ENCODE measurements around the gene ZNF764. TPM values are rescaled to one million over a fixed set of nuclear protein-coding genes. Genes with fewer than 3 reads are reported as not detected.

ZNF764 gene
- total and polyA plus RNA-seq, 9 of the 15 experiments (the other 6 are each of a cell fraction or from before 2014, with no cell fraction given), result 0.69 to 10.1 (median 4.1) TPM

DNA sequence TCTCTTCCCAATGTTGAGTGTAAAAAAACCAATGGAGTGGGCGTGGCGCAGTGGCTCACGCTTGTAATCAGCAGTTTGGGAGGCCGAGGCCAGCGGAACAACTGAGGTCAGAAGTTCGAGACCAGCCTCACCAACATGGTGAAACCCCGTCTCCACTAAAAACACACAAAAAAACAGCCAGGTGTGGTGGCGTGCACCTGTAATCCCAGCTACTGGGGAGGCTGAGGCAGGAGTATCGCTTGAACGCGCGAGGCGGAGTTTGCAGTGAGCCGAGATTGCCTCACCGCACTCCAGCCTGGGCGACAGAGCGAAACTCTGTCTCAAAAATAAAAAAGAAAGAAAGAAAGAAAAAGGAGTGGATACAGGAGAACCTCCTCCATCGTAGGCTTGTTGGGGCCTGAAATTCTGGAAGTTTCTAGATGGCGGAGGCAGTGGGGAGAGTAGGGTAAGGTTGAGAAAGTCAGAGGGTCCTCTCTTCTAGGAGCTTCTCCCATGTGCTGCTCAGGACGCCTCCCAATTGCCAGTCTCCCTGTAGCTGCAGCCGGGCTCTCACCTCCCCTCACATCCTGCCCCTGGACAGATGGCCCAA, 709 bp upstream of the ZNF764 start (continued):
- TF ChIP-seq, protein P1, sequence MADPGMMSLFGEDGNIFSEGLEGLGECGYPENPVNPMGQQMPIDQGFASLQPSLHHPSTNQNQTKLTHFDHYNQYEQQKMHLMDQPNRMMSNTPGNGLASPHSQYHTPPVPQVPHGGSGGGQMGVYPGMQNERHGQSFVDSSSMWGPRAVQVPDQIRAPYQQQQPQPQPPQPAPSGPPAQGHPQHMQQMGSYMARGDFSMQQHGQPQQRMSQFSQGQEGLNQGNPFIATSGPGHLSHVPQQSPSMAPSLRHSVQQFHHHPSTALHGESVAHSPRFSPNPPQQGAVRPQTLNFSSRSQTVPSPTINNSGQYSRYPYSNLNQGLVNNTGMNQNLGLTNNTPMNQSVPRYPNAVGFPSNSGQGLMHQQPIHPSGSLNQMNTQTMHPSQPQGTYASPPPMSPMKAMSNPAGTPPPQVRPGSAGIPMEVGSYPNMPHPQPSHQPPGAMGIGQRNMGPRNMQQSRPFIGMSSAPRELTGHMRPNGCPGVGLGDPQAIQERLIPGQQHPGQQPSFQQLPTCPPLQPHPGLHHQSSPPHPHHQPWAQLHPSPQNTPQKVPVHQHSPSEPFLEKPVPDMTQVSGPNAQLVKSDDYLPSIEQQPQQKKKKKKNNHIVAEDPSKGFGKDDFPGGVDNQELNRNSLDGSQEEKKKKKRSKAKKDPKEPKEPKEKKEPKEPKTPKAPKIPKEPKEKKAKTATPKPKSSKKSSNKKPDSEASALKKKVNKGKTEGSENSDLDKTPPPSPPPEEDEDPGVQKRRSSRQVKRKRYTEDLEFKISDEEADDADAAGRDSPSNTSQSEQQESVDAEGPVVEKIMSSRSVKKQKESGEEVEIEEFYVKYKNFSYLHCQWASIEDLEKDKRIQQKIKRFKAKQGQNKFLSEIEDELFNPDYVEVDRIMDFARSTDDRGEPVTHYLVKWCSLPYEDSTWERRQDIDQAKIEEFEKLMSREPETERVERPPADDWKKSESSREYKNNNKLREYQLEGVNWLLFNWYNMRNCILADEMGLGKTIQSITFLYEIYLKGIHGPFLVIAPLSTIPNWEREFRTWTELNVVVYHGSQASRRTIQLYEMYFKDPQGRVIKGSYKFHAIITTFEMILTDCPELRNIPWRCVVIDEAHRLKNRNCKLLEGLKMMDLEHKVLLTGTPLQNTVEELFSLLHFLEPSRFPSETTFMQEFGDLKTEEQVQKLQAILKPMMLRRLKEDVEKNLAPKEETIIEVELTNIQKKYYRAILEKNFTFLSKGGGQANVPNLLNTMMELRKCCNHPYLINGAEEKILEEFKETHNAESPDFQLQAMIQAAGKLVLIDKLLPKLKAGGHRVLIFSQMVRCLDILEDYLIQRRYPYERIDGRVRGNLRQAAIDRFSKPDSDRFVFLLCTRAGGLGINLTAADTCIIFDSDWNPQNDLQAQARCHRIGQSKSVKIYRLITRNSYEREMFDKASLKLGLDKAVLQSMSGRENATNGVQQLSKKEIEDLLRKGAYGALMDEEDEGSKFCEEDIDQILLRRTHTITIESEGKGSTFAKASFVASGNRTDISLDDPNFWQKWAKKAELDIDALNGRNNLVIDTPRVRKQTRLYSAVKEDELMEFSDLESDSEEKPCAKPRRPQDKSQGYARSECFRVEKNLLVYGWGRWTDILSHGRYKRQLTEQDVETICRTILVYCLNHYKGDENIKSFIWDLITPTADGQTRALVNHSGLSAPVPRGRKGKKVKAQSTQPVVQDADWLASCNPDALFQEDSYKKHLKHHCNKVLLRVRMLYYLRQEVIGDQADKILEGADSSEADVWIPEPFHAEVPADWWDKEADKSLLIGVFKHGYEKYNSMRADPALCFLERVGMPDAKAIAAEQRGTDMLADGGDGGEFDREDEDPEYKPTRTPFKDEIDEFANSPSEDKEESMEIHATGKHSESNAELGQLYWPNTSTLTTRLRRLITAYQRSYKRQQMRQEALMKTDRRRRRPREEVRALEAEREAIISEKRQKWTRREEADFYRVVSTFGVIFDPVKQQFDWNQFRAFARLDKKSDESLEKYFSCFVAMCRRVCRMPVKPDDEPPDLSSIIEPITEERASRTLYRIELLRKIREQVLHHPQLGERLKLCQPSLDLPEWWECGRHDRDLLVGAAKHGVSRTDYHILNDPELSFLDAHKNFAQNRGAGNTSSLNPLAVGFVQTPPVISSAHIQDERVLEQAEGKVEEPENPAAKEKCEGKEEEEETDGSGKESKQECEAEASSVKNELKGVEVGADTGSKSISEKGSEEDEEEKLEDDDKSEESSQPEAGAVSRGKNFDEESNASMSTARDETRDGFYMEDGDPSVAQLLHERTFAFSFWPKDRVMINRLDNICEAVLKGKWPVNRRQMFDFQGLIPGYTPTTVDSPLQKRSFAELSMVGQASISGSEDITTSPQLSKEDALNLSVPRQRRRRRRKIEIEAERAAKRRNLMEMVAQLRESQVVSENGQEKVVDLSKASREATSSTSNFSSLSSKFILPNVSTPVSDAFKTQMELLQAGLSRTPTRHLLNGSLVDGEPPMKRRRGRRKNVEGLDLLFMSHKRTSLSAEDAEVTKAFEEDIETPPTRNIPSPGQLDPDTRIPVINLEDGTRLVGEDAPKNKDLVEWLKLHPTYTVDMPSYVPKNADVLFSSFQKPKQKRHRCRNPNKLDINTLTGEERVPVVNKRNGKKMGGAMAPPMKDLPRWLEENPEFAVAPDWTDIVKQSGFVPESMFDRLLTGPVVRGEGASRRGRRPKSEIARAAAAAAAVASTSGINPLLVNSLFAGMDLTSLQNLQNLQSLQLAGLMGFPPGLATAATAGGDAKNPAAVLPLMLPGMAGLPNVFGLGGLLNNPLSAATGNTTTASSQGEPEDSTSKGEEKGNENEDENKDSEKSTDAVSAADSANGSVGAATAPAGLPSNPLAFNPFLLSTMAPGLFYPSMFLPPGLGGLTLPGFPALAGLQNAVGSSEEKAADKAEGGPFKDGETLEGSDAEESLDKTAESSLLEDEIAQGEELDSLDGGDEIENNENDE (IDR thresholded peaks at IDR 0.05; ENCODE audit: low read depth, low read length), result no peak
- no peak for TF ChIP-seq SP2 (IDR thresholded peaks at IDR 0.05; ENCODE audit: extremely low read depth, low read depth, low read length, poor library complexity, severe bottlenecking)
- TF ChIP-seq TAL1 (IDR thresholded peaks at IDR 0.05), result peak; percentile 31; the same call in 1 of the 2 replicates
- TF ChIP-seq, protein P2, sequence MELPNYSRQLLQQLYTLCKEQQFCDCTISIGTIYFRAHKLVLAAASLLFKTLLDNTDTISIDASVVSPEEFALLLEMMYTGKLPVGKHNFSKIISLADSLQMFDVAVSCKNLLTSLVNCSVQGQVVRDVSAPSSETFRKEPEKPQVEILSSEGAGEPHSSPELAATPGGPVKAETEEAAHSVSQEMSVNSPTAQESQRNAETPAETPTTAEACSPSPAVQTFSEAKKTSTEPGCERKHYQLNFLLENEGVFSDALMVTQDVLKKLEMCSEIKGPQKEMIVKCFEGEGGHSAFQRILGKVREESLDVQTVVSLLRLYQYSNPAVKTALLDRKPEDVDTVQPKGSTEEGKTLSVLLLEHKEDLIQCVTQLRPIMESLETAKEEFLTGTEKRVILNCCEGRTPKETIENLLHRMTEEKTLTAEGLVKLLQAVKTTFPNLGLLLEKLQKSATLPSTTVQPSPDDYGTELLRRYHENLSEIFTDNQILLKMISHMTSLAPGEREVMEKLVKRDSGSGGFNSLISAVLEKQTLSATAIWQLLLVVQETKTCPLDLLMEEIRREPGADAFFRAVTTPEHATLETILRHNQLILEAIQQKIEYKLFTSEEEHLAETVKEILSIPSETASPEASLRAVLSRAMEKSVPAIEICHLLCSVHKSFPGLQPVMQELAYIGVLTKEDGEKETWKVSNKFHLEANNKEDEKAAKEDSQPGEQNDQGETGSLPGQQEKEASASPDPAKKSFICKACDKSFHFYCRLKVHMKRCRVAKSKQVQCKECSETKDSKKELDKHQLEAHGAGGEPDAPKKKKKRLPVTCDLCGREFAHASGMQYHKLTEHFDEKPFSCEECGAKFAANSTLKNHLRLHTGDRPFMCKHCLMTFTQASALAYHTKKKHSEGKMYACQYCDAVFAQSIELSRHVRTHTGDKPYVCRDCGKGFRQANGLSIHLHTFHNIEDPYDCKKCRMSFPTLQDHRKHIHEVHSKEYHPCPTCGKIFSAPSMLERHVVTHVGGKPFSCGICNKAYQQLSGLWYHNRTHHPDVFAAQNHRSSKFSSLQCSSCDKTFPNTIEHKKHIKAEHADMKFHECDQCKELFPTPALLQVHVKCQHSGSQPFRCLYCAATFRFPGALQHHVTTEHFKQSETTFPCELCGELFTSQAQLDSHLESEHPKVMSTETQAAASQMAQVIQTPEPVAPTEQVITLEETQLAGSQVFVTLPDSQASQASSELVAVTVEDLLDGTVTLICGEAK (IDR thresholded peaks at IDR 0.05), result peak; percentile 60
- TF ChIP-seq, protein P2 (CRISPR knock-in tag; IDR thresholded peaks at IDR 0.05), result no peak
- TF ChIP-seq MTF1 (CRISPR knock-in tag; IDR thresholded peaks at IDR 0.05; ENCODE audit: borderline replicate concordance), result no peak
- no peak for TF ChIP-seq CBFB (CRISPR knock-in tag; IDR thresholded peaks at IDR 0.05)

All from K562 (cell line).